Measurements from ENCODE around the gene SLC6A9. TPM values are rescaled to one million over a fixed set of nuclear protein-coding genes. Genes with fewer than 3 reads are reported as not detected.
A peak's percentile ranks its signal among the peaks of the same experiment; 100 is the strongest.

Gene SLC6A9
- 19.2 TPM for total RNA-seq
- long read RNA-seq, transcript SLC6A9-205 (14 exons, 3,130 nt): major isoform, 5 of 30 reads
- long read RNA-seq, partial matches to known transcripts: 17 of 30 reads
- long read RNA-seq, other reads (novel, unspliced or antisense): 8 of 30 reads

DNA sequence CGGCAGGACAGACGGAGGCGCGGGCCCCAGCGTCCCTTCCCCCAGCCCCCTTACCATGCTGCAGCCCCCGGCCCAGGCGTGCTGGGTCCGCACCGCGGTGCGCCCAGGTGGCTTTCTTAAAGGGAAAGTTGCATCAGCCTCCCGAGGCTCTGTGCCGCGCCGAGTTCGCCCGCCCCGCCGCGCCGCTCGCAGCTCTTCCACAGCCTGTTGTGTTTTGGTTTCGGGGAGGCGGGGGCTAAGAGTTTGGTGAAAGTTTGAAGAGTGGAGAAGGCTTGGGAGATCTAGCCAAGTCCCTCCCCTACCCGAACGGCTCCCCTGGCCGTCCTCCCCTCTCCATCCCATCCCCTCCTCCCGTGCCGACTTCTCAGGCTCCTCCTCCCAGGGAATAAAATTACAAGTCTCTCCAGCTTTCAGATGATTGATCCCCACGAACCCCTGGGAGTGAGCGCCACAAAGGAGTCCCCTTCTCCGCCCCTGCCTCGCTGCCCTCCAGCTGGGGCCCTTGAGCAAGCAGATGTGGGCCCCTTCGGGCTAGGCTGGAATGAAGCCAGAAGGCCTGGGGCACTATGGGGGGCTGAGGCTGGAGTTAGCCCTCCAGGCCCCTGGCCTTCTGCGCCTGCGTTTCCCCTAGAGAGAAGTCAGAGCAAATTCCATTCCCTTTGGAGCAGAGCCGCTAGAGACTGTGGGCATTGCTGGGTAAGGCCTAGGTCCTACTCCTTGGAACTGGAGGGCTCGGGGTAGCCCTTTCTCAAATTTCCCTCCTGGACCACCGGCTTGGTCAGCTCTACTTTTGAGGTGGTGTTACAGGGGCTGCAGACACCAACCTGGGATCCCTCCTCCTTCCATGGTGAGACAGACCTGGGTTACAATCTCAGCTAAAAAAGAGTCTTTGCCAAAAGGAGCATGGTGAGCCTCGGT, at the start of gene SLC6A9:
SLC6A9 (minus strand) TSS at position 211 of the 918 bp plus-strand sequence. CDS start 7,185 bp downstream, outside the sequence.
- Histone ChIP-seq H3K4me3 (peak within 1 kb of the TSS; percentile 85), H3K27ac (peak within 1 kb of the TSS; percentile 65), H3K27me3 (no peaks in the 10 kb centered on the region), H3K4me1 (peaks cover 27% of the 10 kb centered on the region), H3K9me3 (no peaks in the 10 kb centered on the region), H3K36me3 (no peaks in the 10 kb centered on the region)
- ATAC-seq (peak; percentile 50), DNase-seq (peak; percentile 79)
- TF ChIP-seq, protein P1, sequence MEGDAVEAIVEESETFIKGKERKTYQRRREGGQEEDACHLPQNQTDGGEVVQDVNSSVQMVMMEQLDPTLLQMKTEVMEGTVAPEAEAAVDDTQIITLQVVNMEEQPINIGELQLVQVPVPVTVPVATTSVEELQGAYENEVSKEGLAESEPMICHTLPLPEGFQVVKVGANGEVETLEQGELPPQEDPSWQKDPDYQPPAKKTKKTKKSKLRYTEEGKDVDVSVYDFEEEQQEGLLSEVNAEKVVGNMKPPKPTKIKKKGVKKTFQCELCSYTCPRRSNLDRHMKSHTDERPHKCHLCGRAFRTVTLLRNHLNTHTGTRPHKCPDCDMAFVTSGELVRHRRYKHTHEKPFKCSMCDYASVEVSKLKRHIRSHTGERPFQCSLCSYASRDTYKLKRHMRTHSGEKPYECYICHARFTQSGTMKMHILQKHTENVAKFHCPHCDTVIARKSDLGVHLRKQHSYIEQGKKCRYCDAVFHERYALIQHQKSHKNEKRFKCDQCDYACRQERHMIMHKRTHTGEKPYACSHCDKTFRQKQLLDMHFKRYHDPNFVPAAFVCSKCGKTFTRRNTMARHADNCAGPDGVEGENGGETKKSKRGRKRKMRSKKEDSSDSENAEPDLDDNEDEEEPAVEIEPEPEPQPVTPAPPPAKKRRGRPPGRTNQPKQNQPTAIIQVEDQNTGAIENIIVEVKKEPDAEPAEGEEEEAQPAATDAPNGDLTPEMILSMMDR (IDR thresholded peaks at IDR 0.05): no peak
- intact Hi-C loops (cut with DNase I): no loop called here

DNA sequence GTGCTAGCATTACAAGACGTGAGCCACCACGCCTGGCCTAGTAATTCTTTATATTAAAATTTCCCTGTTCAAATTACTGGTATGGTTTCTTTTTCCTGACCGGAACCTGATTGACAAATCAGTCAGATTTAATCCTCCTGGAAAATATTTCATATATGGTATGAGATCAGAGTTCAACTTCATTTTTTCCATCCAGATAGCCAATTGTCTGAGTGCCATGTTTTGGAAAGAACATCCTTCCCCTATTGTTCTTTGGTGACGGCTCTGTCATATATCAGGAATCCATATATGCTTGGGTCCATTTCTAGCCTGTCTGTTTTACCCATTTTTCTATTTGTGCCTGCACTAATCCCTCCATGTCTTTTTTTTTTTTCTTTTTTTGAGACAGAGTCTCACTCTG, 48.3 kb upstream of the SLC6A9 start:
- peaks cover 5% of the 10 kb centered on the region for H3K27me3 ChIP-seq
- no peak overlapping the region for H3K4me3 ChIP-seq
- H3K36me3 ChIP-seq: no peaks in the 10 kb centered on the region
- ATAC-seq (no peak), DNase-seq (no peak)
- H3K4me1 ChIP-seq: no peaks in the 10 kb centered on the region
- TF ChIP-seq, protein P1 (IDR thresholded peaks at IDR 0.05): no peak
- no peak overlapping the region for H3K27ac ChIP-seq
- H3K9me3 ChIP-seq: no peaks in the 10 kb centered on the region
- intact Hi-C loops (cut with DNase I): no loop called here

DNA sequence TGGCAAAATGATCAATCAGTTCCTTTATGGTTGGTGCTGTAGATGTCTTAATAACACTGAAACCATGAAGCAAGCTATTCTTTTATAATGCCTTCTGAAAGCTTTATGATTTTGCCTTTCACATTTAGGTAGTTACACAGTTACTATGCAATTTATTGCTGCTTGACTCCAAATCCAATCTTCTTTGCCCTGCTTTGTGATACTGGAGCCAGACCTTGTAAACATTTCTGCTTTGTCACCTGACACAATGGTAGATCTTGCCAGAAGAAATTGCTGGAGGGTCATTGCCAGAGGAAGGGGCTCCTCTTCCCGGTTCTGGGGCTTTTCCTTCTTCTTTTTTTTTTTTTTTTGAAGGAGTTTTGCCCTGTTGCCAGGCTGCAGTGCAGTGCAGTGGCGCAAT, 46.8 kb upstream of the SLC6A9 start:
- H3K27ac ChIP-seq: no peak overlapping the region
- H3K4me3 ChIP-seq: no peak overlapping the region
- ATAC-seq (no peak), DNase-seq (no peak)
- no peaks in the 10 kb centered on the region for H3K9me3 ChIP-seq
- peaks cover under 1% of the 10 kb centered on the region for H3K27me3 ChIP-seq
- H3K4me1 ChIP-seq: peaks cover 7% of the 10 kb centered on the region
- no peaks in the 10 kb centered on the region for H3K36me3 ChIP-seq
- intact Hi-C loops (cut with DNase I): no loop called here
- TF ChIP-seq, protein P1 (IDR thresholded peaks at IDR 0.05): no peak

DNA sequence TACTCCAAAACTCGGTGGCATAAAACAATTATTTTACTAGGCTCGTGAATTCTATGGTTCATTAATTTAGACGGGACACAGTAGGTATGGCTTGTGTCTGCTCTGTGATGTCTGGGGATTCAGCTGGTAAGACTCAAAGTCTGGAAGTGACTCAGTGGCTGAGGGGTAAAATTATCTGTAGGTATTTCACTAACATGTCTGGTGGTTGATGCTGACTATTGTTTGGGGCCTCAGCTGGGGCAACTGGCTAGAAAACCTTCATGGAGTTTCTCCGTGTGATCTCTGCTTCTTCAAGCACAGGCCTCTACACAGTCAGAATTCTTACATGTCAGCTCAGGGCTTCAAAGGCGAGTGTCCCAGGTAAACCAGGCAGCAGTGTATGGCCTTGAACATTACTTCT, 46.2 kb upstream of the SLC6A9 start:
- DNase-seq (no peak), ATAC-seq (no peak)
- Histone ChIP-seq H3K4me1 (peaks cover 7% of the 10 kb centered on the region), H3K27me3 (no peaks in the 10 kb centered on the region), H3K36me3 (no peaks in the 10 kb centered on the region), H3K9me3 (no peaks in the 10 kb centered on the region), H3K4me3 (no peak overlapping the region), H3K27ac (no peak overlapping the region)
- TF ChIP-seq, protein P1 (IDR thresholded peaks at IDR 0.05): no peak
- intact Hi-C loops (cut with DNase I): no loop called here

DNA sequence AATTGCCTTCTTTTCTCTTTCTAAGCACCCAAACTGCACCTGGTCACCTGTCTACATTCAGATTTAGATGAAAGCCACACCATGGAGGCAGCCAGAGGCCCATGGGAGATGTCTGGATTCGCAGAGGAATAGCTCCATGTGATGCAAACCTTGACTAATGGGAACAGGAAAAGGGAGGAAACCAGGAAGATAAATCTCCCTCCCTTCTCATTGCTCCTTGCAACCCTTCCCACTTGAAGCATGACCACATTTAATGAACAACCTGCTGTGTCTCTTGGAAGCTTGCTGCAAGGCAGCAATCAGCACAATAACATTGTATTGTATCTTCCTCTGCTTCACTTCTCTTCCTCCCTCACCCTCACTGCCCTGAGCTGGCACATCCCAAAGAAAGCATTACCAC, 44.8 kb upstream of the SLC6A9 start:
- intact Hi-C loops (cut with DNase I): no loop called here
- no peak overlapping the region for H3K4me3 ChIP-seq
- no peaks in the 10 kb centered on the region for H3K9me3 ChIP-seq
- no peaks in the 10 kb centered on the region for H3K36me3 ChIP-seq
- peaks cover 7% of the 10 kb centered on the region for H3K4me1 ChIP-seq
- TF ChIP-seq, protein P1 (IDR thresholded peaks at IDR 0.05): no peak
- ATAC-seq: no peak
- no peak overlapping the region for H3K27ac ChIP-seq
- H3K27me3 ChIP-seq: no peaks in the 10 kb centered on the region
- DNase-seq: no peak

Data from upper lobe of right lung (tissue), 1 donor.